Astrocyte of the hippocampus (primary cell): ENCODE data around the gene EMC8.

Experiments
- DNase-seq: peaks from one replicate; pipeline ENCODE4 v3.0.0; 2011; ENCODE audit warnings: low read depth, low spot score

EMC8 gene

DNA sequence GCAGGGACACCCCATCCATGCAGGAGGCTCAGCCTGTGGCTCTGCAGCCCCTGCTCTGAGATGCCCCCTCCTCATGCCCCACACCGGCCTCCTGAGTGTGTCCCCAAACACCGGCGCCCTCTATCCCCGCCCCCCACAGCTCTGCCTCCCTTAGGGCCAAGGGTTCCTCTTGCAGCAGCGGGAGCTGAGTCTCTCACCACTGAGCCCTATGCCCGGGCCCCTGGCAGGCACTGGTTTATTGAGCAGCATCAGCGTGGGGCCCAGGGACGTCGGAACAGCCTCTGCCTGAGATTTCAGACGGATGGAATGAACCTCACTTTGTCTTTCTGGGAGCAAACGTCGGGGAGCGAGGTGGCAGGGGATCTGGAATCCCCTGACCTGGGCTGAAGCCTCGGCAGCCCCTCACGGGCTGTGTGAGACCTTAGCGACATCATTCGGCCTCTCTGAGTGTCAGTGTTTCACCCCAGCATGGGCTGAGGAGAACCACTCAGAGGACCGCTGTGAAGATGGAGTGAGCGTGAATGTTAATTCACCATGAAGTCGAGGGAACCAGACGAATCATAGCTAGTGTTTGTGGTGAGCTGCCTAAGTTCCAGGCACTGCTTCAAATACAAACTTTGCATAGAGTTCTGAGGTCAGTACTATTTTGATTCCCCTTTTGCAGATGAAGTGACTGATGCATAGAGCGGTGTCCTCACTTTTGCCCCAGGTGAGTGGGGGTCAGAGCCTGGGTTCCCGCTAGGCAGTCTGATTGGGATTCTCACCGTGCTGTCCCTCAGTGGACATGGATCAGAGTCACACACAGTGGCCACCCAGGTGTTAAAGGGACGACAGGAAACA is 43.2 kb downstream of the EMC8 start:
- peak; percentile 51 for DNase-seq

GRCh38 chr16:85754413-85754812 is 44.9 kb downstream of the EMC8 start:
- no peak for DNase-seq

- no peak for DNase-seq
These were observed 45.4 kb downstream of the EMC8 start for GRCh38 chr16:85753976-85754375.

DNA sequence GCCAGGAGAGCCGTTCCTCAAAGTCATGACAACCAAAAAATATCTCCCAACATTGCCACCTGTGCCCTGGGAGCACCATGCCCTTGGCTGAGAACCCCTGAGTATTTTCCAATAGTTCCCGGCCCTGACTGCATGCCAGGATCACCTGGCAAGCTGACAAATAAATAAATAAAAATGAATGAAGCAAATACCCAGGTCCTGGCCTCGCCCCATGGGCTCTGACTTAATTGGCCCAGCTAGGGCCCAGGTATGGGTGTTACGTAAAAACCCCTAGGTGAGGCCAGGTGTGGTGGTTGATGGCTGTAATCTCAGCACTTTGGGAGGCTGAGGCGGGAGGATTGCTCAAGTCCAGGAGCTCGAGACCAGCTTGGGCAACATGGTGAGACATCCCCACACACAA is 45.8 kb downstream of the EMC8 start:
- DNase-seq, result no peak

GRCh38 chr16:85752511-85753420 is 46.6 kb downstream of the EMC8 start:
- DNase-seq, result peak; percentile 48

DNA sequence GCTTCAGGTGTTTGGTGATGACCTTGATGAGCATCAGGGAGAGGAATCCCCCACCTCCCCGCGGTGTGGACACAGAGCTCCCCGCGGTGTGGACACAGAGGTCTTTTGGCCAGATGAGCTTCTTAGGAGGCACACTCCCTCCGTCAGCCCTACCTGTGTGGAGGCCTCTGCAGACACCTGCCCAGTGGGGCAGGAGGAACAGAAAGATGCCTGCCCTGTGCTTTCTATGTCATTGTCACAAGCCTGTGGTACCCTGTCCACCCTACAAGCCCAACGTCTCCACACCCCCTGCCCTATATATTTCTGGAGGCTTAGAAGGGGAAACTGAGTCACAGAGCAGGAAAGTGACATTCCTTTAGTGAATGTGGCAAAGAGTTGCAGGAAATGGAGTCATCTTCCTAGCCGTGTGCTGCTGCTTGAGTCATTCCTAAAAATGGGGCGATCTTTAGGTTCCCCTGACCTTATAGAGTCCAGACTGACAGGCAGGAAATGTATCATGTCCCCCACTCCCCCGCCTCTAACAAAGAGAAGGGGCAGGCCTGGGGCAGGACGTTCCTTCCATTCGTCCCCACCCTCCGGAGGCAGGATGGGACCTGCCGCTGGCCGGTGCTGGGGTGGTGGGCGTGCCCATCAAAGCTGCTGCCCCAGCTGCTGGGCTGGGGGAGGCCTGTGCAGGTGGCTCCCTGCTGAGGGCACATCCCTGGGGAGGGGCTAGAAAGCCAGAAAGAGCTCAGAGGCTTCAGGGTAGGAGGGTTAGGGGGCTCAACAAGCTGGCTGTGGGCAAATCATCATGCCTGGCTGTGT is 47.4 kb downstream of the EMC8 start:
- DNase-seq, result no peak

DNA sequence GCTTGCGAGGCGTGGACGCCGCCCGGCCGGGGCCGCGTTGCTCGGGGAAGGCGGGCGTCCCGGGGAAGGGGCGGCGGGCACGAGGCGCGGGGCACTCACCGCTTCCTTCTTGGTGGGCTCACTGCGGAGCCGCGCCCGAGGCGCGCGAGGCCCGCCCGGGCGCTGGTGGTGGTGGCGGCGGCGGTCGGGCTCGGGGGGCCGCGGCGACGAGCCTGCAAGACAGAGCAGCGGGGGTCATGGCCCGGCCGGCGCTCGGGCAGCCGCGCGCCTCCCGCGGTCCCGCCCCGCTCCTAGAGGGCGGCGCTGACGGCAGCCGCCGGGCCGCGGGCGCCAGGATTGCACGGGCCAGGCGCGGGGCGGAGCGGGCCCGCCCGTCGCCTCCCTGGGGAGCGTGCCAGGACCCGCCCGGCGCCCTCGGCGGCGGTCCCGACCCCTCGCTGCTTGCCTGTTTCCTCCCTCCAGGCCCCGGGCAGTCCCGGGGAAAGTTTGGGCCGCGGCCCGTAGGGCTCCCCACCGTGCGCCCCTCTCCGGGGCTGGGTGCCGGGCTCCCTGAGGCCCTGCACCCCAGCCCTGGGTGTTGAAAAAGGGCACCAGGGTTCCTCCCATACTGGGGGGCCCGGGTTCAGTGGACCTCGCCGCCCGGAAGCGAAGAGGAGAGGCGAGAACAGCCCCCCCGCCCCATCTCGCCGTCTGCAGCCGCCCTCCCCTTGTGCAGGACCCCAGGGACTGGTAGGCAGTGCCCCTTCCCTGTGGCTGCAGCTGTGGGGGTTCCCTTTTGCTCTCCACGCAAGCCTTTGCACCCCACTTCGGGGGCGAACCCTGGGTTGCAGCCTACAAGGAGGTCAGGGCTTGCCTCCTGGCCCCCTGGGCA is 48.3 kb downstream of the EMC8 start, which contains the start of gene C16orf74:
Gene C16orf74 (minus strand): TSS at position 270 of the 871 bp plus-strand sequence. CDS start 15,879 bp downstream, outside the sequence.
- DNase-seq, result peak; percentile 70

- peak; percentile 48 for DNase-seq
These were observed 49.1 kb downstream of the EMC8 start for GRCh38 chr16:85750146-85750826.

DNA sequence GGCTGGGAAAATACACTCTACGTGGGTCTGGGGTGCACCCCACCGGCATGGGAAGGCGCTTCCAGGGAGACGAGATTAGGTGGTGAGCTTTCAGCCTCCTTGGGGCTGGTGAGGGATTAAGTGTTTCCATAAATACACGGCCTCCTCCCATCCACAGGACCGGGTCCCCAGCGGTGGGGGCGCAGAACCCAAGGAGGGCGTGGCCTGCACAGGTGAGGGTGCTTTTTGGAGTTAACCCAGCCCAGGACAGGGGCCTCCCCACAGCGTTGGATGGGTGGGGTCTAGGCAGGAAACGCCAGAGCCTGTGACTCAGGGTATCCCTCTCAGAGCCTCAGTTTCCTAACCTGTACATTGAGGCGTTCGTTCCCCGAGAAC is 49.6 kb downstream of the EMC8 start:
- DNase-seq, result no peak

DNA sequence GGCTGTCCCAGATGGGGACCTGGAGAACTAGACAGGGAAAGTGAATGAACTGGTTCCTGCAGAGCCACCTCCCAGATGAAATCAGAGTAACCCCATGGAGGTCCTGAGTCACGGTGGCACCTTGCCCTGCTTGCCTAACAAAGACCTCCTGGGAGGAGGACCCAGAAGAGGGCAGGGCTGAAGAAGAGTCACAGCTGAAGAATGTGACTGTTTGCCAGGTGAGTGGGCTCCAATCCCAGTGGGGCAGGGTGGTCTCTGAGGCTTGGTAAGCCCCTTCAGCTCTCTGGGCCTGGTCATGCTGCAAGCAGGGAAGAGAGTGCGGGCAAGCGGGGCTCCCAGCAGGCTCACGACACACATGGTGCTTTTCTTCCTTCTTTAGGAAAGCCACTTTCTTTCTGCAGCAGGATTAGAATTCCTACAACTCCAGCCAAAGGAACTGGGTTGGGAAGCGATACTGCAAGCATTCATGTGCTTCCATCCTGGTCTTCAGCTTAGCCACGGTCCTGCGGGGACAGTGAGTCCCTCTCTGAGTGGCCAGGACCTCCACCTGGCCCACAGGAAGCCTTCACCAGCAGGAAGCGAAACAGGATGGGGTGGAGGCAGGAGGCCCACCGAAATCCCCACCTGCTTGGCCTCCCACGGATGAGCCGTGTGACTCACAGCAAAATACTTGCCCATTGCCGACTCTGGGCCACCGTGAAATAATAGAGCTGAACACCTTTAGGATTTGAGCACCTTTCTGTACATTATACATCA is 52.7 kb downstream of the EMC8 start:
- DNase-seq, result peak; percentile 67

- peak; percentile 33 for DNase-seq
These were observed 60.2 kb downstream of the EMC8 start for GRCh38 chr16:85738923-85739715.

GRCh38 chr16:85736921-85737320 is 62.4 kb downstream of the EMC8 start:
- DNase-seq, result no peak

GRCh38 chr16:85735946-85736345 is 63.4 kb downstream of the EMC8 start:
- no peak for DNase-seq

GRCh38 chr16:85735225-85735635 is 64.1 kb downstream of the EMC8 start:
- no peak for DNase-seq

DNA sequence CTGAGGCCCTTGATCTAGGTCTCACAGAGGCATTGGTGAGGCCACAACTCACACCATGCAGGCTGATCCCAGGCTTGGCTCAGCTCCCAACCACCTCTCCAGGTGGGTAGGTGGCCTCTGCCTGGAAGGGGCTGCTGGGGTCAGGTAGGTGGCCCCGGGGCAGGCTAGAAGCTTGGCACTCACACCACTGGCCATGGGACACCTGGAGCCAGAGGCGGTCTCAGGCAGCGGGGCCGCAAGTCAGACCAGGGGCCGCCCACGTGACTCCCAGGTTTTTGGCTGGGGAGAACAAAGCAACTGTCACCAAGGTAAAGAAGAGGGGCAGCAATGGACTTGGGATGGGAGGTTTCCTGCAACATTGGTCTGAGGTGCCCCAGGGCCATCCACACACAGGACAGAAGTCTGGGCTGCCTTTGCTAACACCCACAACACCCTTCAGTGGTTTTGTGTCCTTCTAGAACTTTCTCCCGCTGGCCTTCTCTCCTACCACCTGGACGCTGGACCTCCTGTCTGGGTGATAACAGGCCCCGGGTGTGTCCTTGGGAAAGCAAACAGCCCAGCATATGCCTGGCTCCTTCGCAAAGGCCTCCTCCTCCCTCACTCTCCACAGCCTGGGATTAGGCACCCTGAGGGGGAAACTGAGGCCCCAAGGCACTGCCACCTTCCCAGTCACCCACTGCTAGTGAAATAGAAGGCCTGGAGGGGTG is 64.9 kb downstream of the EMC8 start:
- no peak for DNase-seq

- peak; percentile 50 for DNase-seq
These were observed 65.5 kb downstream of the EMC8 start for GRCh38 chr16:85733839-85734170.

- DNase-seq, result no peak
These were observed 66.0 kb downstream of the EMC8 start for GRCh38 chr16:85733155-85733838.
